WI38 (cell line): ENCODE data around the gene KLHDC3.
A peak's percentile ranks its signal among the peaks of the same experiment; 100 is the strongest.

Source experiments
- H3K4me3 ChIP-seq: 2 replicates; pipeline ENCODE4 v1.5.1; 2011; ENCODE audit warnings: low read depth, mild to moderate bottlenecking, control low read depth, low read length
- CTCF ChIP-seq: IDR thresholded peaks from 2 replicates; pipeline ENCODE4 v1.5.1; 2012; ENCODE audit warnings: low read depth, mild to moderate bottlenecking, control low read depth, low read length

KLHDC3 gene

GRCh38 chr6:43013843-43014433 lies at the start of gene KLHDC3, which contains the start of gene MEA1:
TSS of gene KLHDC3 (plus strand) at chr6:43014249. CDS start at chr6:43017193, 2,944 bp downstream.
TSS of gene MEA1 (minus strand) at chr6:43013946. CDS start at chr6:43013813, 133 bp downstream.
- TF ChIP-seq CTCF, result no peak
- peak within 1 kb of the TSS; percentile 92 for H3K4me3 ChIP-seq

- no peak for TF ChIP-seq CTCF
- no peak overlapping the region for H3K4me3 ChIP-seq
Measured at GRCh38 chr6:42966571-42966970, 47.5 kb upstream of the KLHDC3 start.

- no peak for TF ChIP-seq CTCF
- H3K4me3 ChIP-seq, result no peak overlapping the region
Measured at GRCh38 chr6:42967228-42967627, 46.8 kb upstream of the KLHDC3 start.

- H3K4me3 ChIP-seq, result no peak overlapping the region
- TF ChIP-seq CTCF, result no peak
Measured at GRCh38 chr6:42968126-42968701, 45.8 kb upstream of the KLHDC3 start.

- TF ChIP-seq CTCF, result no peak
Measured at GRCh38 chr6:42968783-42969182, 45.3 kb upstream of the KLHDC3 start.

GRCh38 chr6:42969431-42969830 lies 44.6 kb upstream of the KLHDC3 start:
- H3K4me3 ChIP-seq, result no peak overlapping the region
- no peak for TF ChIP-seq CTCF

More at GRCh38 chr6:42968783-42969182, 45.3 kb upstream of the KLHDC3 start:
- H3K4me3 ChIP-seq, result no peak overlapping the region

- TF ChIP-seq CTCF, result no peak
- H3K4me3 ChIP-seq, result no peak overlapping the region
Measured at GRCh38 chr6:42969934-42970333, 44.1 kb upstream of the KLHDC3 start.
